Fibroblast of lung (primary cell): ENCODE measurements around the gene AMPD2. TPM values are rescaled to one million over a fixed set of nuclear protein-coding genes. Genes with fewer than 3 reads are reported as not detected.

ENCODE experiments used
- DNase-seq, 2 donors: peaks; one replicate each; pipeline versions ENCODE4 v3.0.0 to v3.0.0-alpha.2; 2010; ENCODE audit warnings: low read depth in 2 of 2
- H2AFZ ChIP-seq: 2 replicates; pipeline ENCODE4 v1.5.1; 2012; ENCODE audit warnings: low read length, control low read depth, inconsistent platforms
- H3K27ac ChIP-seq: 2 replicates; pipeline ENCODE4 v1.5.1; 2011; ENCODE audit warnings: low read length, control low read depth; ENCODE audit not compliant: insufficient read depth
- H3K27me3 ChIP-seq: 2 replicates; pipeline ENCODE4 v1.5.1; 2011; ENCODE audit warnings: mild to moderate bottlenecking, low read length; ENCODE audit not compliant: control insufficient read depth, insufficient read depth
- H3K36me3 ChIP-seq: 2 replicates; pipeline ENCODE4 v1.5.1; 2011; ENCODE audit warnings: low read length; ENCODE audit not compliant: control insufficient read depth, insufficient read depth
- H3K4me1 ChIP-seq: 2 replicates; pipeline ENCODE4 v1.5.1; 2011; ENCODE audit warnings: low read length; ENCODE audit not compliant: control insufficient read depth, insufficient read depth; ENCODE audit errors: extremely low read depth
- H3K4me2 ChIP-seq: 2 replicates; pipeline ENCODE4 v1.5.1; 2011; ENCODE audit warnings: low read length, control low read depth; ENCODE audit not compliant: insufficient read depth; ENCODE audit errors: extremely low read depth
- H3K4me3 ChIP-seq, 4 experiments: fragments of 200-600 bp in 1 of 4; sonication (generic) in 1 of 4; replicated peaks in 1 of 4; 2 replicates each; pipeline ENCODE4 v1.5.1; 2011 to 2016; ENCODE audit warnings: low read length in 4 of 4, low read depth in 3 of 4, mild to moderate bottlenecking in 3 of 4, control low read depth in 2 of 4, inconsistent platforms in 1 of 4, mixed read lengths in 1 of 4; ENCODE audit not compliant: insufficient read depth in 1 of 4; ENCODE audit errors: control extremely low read depth in 1 of 4
- H3K79me2 ChIP-seq: 2 replicates; pipeline ENCODE4 v1.5.1; 2012; ENCODE audit warnings: mild to moderate bottlenecking, low read length, inconsistent platforms; ENCODE audit not compliant: control insufficient read depth, insufficient read depth
- H3K9ac ChIP-seq: 2 replicates; pipeline ENCODE4 v1.5.1; 2011; ENCODE audit warnings: mild to moderate bottlenecking, low read length, control low read depth; ENCODE audit not compliant: insufficient read depth
- H3K9me3 ChIP-seq: 2 replicates; pipeline ENCODE4 v1.5.1; 2012; ENCODE audit warnings: low read depth, low read length; ENCODE audit not compliant: control insufficient read depth, insufficient read depth
- H4K20me1 ChIP-seq: 2 replicates; pipeline ENCODE4 v1.5.1; 2011; ENCODE audit warnings: low read length; ENCODE audit not compliant: control insufficient read depth, insufficient read depth; ENCODE audit errors: extremely low read depth
- CTCF ChIP-seq, 2 donors: IDR thresholded peaks in 1 of 2; conservative IDR thresholded peaks in 1 of 2; 1 replicate in 1 of 2; 2 replicates in 1 of 2; pipeline ENCODE4 v1.5.1; 2011 to 2012; ENCODE audit warnings: low read length in 2 of 2, control low read depth in 1 of 2, inconsistent platforms in 1 of 2, low read depth in 1 of 2, mild to moderate bottlenecking in 1 of 2
- EZH2 ChIP-seq: IDR thresholded peaks from 2 replicates; pipeline ENCODE4 v1.5.1; 2012; ENCODE audit warnings: low read length, control low read depth, mild to moderate bottlenecking; ENCODE audit errors: missing control alignments
- polyA plus RNA-seq, 2 donors: library from polyadenylated mRNA; depleted of rRNA in 1 of 2; stranded (reverse) in 1 of 2; unstranded in 1 of 2; fragments of >200 nt; gene quantifications; 2 replicates each; pipeline ENCODE4 v1.2.1, GENCODE V29; 2011 to 2012; ENCODE audit warnings: missing spikeins in 1 of 2
- total RNA-seq: library from RNA; depleted of rRNA; stranded (reverse); fragments of >200 nt; gene quantifications from 2 replicates; pipeline ENCODE4 v1.2.1, GENCODE V29; 2014

Gene AMPD2
- total and polyA plus RNA-seq, 2 donors (not counting 1 experiment from before 2014, with no cell fraction given), result 23.0 to 51.9 TPM

GRCh38 chr1:109631513-109632505 lies 12.2 kb downstream of the AMPD2 start:
- H3K27me3 ChIP-seq, result no peaks in the 10 kb centered on the region
- DNase-seq, result no peak
- TF ChIP-seq CTCF (conservative IDR thresholded peaks at IDR 0.05 in 1 of 2, IDR thresholded peaks at IDR 0.05 in 1 of 2; ENCODE audit: low read depth in 1 of 2, low read length in 2 of 2) (no peak), EZH2 (no peak)
- H3K4me3 ChIP-seq, result no peak overlapping the region
- no peak overlapping the region for H3K4me2 ChIP-seq
- no peak overlapping the region for H2AFZ ChIP-seq
- no peaks in the 10 kb centered on the region for H3K9me3 ChIP-seq
- H4K20me1 ChIP-seq, result no peaks in the 10 kb centered on the region
- H3K36me3 ChIP-seq, result peaks cover 31% of the 10 kb centered on the region
- no peak overlapping the region for H3K9ac ChIP-seq
- H3K27ac ChIP-seq, result no peak overlapping the region
- H3K4me1 ChIP-seq, result peaks cover 10% of the 10 kb centered on the region
- no peaks in the 10 kb centered on the region for H3K79me2 ChIP-seq

- no peak overlapping the region for H3K27ac ChIP-seq
- TF ChIP-seq EZH2, result no peak
- TF ChIP-seq CTCF (conservative IDR thresholded peaks at IDR 0.05 in 1 of 2, IDR thresholded peaks at IDR 0.05 in 1 of 2; ENCODE audit: low read depth in 1 of 2, low read length in 2 of 2), result no peak
- no peak overlapping the region for H3K4me3 ChIP-seq
- no peaks in the 10 kb centered on the region for H3K9me3 ChIP-seq
- H3K27me3 ChIP-seq, result no peaks in the 10 kb centered on the region
- no peak overlapping the region for H3K9ac ChIP-seq
- no peaks in the 10 kb centered on the region for H3K79me2 ChIP-seq
- H3K36me3 ChIP-seq, result peaks cover 29% of the 10 kb centered on the region
- no peak for DNase-seq
- peaks cover 10% of the 10 kb centered on the region for H3K4me1 ChIP-seq
- H4K20me1 ChIP-seq, result no peaks in the 10 kb centered on the region
- no peak overlapping the region for H3K4me2 ChIP-seq
- H2AFZ ChIP-seq, result no peak overlapping the region
Observed at GRCh38 chr1:109632671-109633346, 13.2 kb downstream of the AMPD2 start.

- Histone ChIP-seq H2AFZ (no peak overlapping the region), H3K4me1 (peaks cover 10% of the 10 kb centered on the region), H3K9me3 (no peaks in the 10 kb centered on the region), H3K36me3 (peaks cover 21% of the 10 kb centered on the region), H4K20me1 (no peaks in the 10 kb centered on the region), H3K4me3 (no peak overlapping the region), H3K27me3 (no peaks in the 10 kb centered on the region), H3K4me2 (no peak overlapping the region), H3K27ac (no peak overlapping the region), H3K79me2 (no peaks in the 10 kb centered on the region), H3K9ac (no peak overlapping the region)
- no peak for DNase-seq
- TF ChIP-seq CTCF (conservative IDR thresholded peaks at IDR 0.05 in 1 of 2, IDR thresholded peaks at IDR 0.05 in 1 of 2; ENCODE audit: low read depth in 1 of 2, low read length in 2 of 2) (no peak), EZH2 (no peak)
Observed at GRCh38 chr1:109634292-109634691, 14.7 kb downstream of the AMPD2 start.
